Sigmoid colon (tissue), 4 donors: ENCODE measurements around the gene KCNQ4.

ENCODE experiments used
- POLR2A ChIP-seq, 2 donors: fragments of 450-650 bp; IDR thresholded peaks; one replicate each; pipeline ENCODE4 v1.6.1; 2016; ENCODE audit warnings: antibody characterized with exemption in 2 of 2, mild to moderate bottlenecking in 2 of 2, moderate library complexity in 2 of 2
- POLR2AphosphoS5 ChIP-seq, 4 donors: sonication (generic); formaldehyde crosslinking; IDR thresholded peaks; one replicate each; pipeline ENCODE4 v1.6.1; 2017; ENCODE audit warnings: antibody characterized with exemption in 4 of 4
- TF ChIP-seq, protein P1 (sequence below), 4 experiments: fragments of 450-650 bp in 3 of 4; fragments of 200-600 bp in 1 of 4; IDR thresholded peaks; one replicate each; pipeline ENCODE4 v1.5.1; 2016 to 2019; ENCODE audit warnings: antibody characterized with exemption in 4 of 4, mild to moderate bottlenecking in 3 of 4, moderate library complexity in 2 of 4

DNA sequence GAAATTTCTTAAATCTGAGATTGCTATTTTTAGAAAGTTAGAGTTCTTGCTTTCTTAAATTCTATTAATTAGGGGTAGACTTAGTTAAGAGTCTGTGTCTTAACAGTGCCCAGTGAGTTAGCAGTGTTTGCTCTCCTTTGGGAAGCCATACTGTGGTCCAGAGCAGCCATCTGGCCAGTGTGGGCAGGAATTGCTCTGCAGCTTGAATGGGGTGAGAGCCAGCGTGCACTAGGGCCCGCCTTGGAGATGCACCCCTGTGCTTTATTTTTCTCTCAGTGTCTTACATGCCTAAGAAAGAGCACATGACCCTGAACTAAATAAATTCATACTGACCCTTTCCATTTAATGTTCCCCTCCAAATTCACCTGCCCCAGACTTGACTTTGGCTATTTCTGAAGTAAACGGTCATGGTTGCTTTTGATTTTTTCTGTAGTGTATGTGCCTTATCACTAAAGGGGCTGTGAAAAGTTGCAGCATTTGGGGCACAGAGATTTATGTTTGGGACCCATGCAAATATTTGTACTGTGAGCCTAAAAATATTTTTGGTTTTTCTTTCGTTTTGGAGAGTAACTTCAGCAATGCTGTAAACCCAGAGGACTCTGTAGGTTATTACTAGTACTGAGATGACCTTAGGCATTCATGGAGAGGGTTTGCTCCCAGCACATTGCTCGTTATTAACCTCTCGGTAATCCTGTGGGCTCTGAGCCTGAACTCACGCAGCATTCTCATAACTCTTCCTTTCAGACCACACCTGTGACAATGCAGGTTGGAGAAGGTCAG, 21.3 kb upstream of the KCNQ4 start:
- TF ChIP-seq, protein P1, sequence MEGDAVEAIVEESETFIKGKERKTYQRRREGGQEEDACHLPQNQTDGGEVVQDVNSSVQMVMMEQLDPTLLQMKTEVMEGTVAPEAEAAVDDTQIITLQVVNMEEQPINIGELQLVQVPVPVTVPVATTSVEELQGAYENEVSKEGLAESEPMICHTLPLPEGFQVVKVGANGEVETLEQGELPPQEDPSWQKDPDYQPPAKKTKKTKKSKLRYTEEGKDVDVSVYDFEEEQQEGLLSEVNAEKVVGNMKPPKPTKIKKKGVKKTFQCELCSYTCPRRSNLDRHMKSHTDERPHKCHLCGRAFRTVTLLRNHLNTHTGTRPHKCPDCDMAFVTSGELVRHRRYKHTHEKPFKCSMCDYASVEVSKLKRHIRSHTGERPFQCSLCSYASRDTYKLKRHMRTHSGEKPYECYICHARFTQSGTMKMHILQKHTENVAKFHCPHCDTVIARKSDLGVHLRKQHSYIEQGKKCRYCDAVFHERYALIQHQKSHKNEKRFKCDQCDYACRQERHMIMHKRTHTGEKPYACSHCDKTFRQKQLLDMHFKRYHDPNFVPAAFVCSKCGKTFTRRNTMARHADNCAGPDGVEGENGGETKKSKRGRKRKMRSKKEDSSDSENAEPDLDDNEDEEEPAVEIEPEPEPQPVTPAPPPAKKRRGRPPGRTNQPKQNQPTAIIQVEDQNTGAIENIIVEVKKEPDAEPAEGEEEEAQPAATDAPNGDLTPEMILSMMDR (IDR thresholded peaks at IDR 0.05), result no peak
- TF ChIP-seq POLR2A (IDR thresholded peaks at IDR 0.05) (no peak), POLR2AphosphoS5 (IDR thresholded peaks at IDR 0.05) (no peak)
